GM10266 (cell line): ENCODE data around the gene CBLN1.

Experiments
- DNase-seq: peaks from one replicate; pipeline ENCODE4 v3.0.0; 2012; ENCODE audit errors: extremely low spot score
- CTCF ChIP-seq: IDR thresholded peaks from 2 replicates; pipeline ENCODE4 v1.5.1; 2012; ENCODE audit warnings: mild to moderate bottlenecking, low read depth; ENCODE audit not compliant: control insufficient read depth, insufficient read depth; ENCODE audit errors: missing control alignments

The CBLN1 gene

GRCh38 chr16:49282690-49283375, 1.2 kb upstream of the CBLN1 start:
- TF ChIP-seq CTCF, result no peak
- DNase-seq, result no peak

GRCh38 chr16:49281843-49282642, 405 bp upstream of the CBLN1 start:
- DNase-seq, result peak; percentile 98
- TF ChIP-seq CTCF, result peak; percentile 24

- TF ChIP-seq CTCF, result no peak
These were observed 732 bp downstream of the CBLN1 start for GRCh38 chr16:49280841-49281371.

GRCh38 chr16:49280105-49280741, 1.4 kb downstream of the CBLN1 start:
- DNase-seq, result no peak

More at GRCh38 chr16:49280841-49281371, 732 bp downstream of the CBLN1 start:
- DNase-seq, result no peak

GRCh38 chr16:49278944-49279725, 2.5 kb downstream of the CBLN1 start:
- DNase-seq, result no peak
- TF ChIP-seq CTCF, result no peak

More at GRCh38 chr16:49280105-49280741, 1.4 kb downstream of the CBLN1 start:
- no peak for TF ChIP-seq CTCF

- no peak for TF ChIP-seq CTCF
- no peak for DNase-seq
These were observed 3.1 kb downstream of the CBLN1 start for GRCh38 chr16:49278567-49278827.
